MCF 10A (cell line): ENCODE data around the gene SLC6A7. TPM values are rescaled to one million over a fixed set of nuclear protein-coding genes. Genes with fewer than 3 reads are reported as not detected.

Experiments used
- BruUV-seq: library from RNA; stranded (reverse); fragments of 400-500 nt; replicated peaks from 2 replicates; lab custom pipeline; 2021; lab: Mats Ljungman, UMichigan
- CTCF ChIA-PET: fragments of 300-600 bp; sonication (Branson Sonifier 250); formaldehyde crosslinking; extraction: SDS; loops from one replicate; lab custom pipeline; 2021; ENCODE audit warnings: antibody characterized with exemption, inconsistent platforms; lab: Yijun Ruan, JAX
- POLR2A ChIA-PET: fragments of 300-600, 350-650 bp; sonication (Branson Sonifier 250); formaldehyde crosslinking; extraction: SDS; loops from one replicate; lab custom pipeline; 2020; ENCODE audit warnings: antibody characterized with exemption, inconsistent platforms; lab: Yijun Ruan, JAX
- DNase-seq: peaks from one replicate; pipeline ENCODE4 v3.0.0-alpha.2; 2018; ENCODE audit not compliant: unreplicated experiment
- H3K27ac Mint-ChIP-seq: one replicate; pipeline ENCODE4 v1.8.0; 2022; ENCODE audit warnings: mild to moderate bottlenecking, low read depth, mixed read lengths; ENCODE audit not compliant: unreplicated experiment
- H3K27me3 Mint-ChIP-seq: one replicate; pipeline ENCODE4 v1.8.0; 2022; ENCODE audit warnings: mixed read lengths; ENCODE audit not compliant: insufficient read depth, unreplicated experiment
- H3K36me3 Mint-ChIP-seq: one replicate; pipeline ENCODE4 v1.8.0; 2022; ENCODE audit warnings: mild to moderate bottlenecking, moderate library complexity, mixed read lengths; ENCODE audit not compliant: insufficient read depth, unreplicated experiment
- H3K4me1 Mint-ChIP-seq: one replicate; pipeline ENCODE4 v1.8.0; 2022; ENCODE audit warnings: mixed read lengths; ENCODE audit not compliant: insufficient read depth, unreplicated experiment
- H3K4me3 Mint-ChIP-seq: one replicate; pipeline ENCODE4 v1.8.0; 2022; ENCODE audit warnings: mild to moderate bottlenecking, moderate library complexity, mixed read lengths; ENCODE audit not compliant: unreplicated experiment
- H3K9me3 Mint-ChIP-seq: one replicate; pipeline ENCODE4 v1.8.0; 2022; ENCODE audit warnings: mixed read lengths; ENCODE audit not compliant: unreplicated experiment
- intact Hi-C: fragments of 100-400 bp; cut with micrococcal nuclease; formaldehyde crosslinking; loops from 2 replicates; pipeline ENCODE4 v1.14.1; 2022
- total RNA-seq: library from RNA; stranded (reverse); gene quantifications from 2 replicates; pipeline ENCODE4 v1.2.3, GENCODE V29; 2022
- TF ChIP-seq, protein P1 (sequence below): fragments of 200-600 bp; IDR thresholded peaks from one replicate; pipeline ENCODE4 v1.8.0; 2022; ENCODE audit warnings: antibody characterized with exemption, mild to moderate bottlenecking; ENCODE audit not compliant: unreplicated experiment

The SLC6A7 gene
- total RNA-seq, 1 experiment from 2014 or later: not detected

DNA sequence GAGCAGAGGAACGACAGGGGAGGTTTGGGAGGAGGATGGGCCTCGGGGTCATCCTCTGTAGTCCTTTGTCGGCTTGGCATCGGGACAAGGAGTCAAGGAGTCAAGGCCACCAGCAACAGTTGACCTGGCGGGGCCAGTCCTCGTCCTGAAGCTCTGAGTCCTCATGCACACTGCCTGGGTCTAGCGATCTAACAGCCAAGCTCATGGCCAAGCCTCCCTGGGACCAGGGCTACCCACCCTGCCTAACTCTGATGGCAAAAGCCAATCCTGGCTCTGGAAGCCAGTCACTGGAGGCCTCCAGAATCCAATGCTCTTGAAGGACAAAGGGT is 49.9 kb downstream of the SLC6A7 start:
- POLR2A ChIA-PET: interaction anchor here (0.9 kb wide), 1 partner anchor 38 kb away, joined by 3 read pairs; no protein-coding TSS in a partner anchor
- no peak for DNase-seq
- CTCF ChIA-PET: interaction anchor here (1.0 kb wide), 1 partner anchor 110 kb away, joined by 3 read pairs; no protein-coding TSS in a partner anchor
- no peaks in the 10 kb centered on the region for H3K9me3 Mint-ChIP-seq
- H3K4me3 Mint-ChIP-seq: no peak overlapping the region
- H3K4me1 Mint-ChIP-seq: no peaks in the 10 kb centered on the region
- TF ChIP-seq, protein P1, sequence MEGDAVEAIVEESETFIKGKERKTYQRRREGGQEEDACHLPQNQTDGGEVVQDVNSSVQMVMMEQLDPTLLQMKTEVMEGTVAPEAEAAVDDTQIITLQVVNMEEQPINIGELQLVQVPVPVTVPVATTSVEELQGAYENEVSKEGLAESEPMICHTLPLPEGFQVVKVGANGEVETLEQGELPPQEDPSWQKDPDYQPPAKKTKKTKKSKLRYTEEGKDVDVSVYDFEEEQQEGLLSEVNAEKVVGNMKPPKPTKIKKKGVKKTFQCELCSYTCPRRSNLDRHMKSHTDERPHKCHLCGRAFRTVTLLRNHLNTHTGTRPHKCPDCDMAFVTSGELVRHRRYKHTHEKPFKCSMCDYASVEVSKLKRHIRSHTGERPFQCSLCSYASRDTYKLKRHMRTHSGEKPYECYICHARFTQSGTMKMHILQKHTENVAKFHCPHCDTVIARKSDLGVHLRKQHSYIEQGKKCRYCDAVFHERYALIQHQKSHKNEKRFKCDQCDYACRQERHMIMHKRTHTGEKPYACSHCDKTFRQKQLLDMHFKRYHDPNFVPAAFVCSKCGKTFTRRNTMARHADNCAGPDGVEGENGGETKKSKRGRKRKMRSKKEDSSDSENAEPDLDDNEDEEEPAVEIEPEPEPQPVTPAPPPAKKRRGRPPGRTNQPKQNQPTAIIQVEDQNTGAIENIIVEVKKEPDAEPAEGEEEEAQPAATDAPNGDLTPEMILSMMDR: no peak
- H3K27ac Mint-ChIP-seq: no peak overlapping the region
- no peaks in the 10 kb centered on the region for H3K36me3 Mint-ChIP-seq
- intact Hi-C loops: no loop called here
- no TSS peak for BruUV-seq
- H3K27me3 Mint-ChIP-seq: no peaks in the 10 kb centered on the region

DNA sequence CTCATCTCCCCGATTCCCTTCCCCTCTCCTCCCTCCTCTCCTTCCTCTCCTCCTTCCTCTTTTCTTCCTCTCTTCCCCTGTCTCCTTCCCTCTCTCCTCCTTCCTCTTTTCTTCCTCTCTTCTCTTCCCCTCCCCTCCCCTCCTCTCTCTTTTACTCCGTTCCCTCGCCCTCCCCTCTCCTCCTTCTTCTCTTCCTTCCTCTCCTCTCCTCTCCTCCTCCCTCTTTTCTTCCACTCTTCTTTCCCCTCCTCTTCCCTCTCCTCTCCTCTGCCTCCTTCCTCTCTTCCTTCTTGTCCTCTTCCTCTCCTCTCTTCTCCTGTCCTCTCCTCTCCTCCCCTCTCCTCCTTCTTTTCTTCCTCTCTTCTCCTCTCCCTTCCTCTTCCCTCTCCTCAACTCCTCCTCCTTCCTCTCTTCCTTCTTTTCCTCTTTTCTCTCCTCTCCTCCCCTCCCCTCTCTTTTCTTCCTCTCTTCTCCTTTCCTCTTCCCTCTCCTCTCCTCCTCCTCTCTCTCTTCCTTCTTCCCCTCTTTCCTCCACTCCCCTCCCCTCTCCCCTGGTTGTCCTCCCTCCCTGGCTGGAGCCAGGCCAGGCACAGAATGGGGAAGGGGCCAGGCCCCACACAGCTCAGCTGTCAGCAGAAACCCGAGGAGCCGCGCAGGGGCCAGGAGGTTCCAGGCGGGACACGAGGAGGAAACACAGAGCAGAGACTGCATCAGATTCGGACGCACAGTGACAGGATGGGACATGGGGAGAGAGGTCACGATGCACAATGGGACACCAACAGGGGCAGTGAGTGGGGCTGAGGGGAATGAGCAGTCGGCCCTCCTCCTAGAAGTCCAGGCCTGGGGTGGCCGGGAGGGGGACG is 51.7 kb downstream of the SLC6A7 start:
- Mint-ChIP-seq H3K9me3 (no peaks in the 10 kb centered on the region), H3K36me3 (no peaks in the 10 kb centered on the region), H3K4me1 (no peaks in the 10 kb centered on the region), H3K27ac (peak overlapping the region; percentile 4), H3K27me3 (no peaks in the 10 kb centered on the region), H3K4me3 (no peak overlapping the region)
- TF ChIP-seq, protein P1: no peak
- ChIA-PET CTCF (interaction anchor here (0.7 to 0.8 kb wide), 2 partner anchors 109 to 881 kb away, joined by 3 to 5 read pairs; no protein-coding TSS in a partner anchor), POLR2A (no interaction called here)
- no peak for DNase-seq
- BruUV-seq: no TSS peak
- intact Hi-C loops: no loop called here

DNA sequence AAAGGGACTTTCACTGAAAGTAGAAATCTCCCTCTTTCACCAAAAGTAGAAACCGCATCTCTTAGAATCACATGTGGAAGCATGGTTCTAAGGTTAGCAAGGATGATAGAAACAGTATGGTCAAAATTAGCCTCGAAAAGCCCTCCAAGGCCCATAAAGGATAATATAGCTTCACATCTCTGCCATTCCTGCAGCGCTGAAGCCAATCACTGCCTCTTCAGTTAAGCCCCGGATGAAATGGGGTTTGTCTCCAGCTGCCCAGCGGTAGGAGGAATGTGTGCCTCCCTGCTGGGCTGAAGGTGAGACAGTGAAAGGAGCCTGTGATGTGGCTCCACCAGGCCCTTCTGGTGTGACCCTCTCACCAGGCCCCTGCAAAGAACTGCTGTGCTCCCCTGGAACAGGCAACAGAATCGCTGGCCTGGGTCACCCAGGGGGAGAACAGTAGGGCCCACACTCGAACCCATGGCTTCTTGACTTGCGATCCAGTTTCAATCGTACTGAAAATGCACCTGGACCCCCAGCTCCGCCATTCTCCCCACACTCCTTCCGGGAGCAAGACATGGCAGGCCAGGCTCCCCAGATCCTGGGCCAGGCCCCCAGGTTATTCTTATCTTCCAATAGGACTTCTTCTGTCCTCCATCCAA is 52.5 kb downstream of the SLC6A7 start:
- no TSS peak for BruUV-seq
- CTCF ChIA-PET: interaction anchor here (0.6 to 1.8 kb wide), 5 partner anchors 31 to 882 kb away, joined by 3 to 6 read pairs (median 5); no protein-coding TSS in a partner anchor
- TF ChIP-seq, protein P1: no peak
- H3K36me3 Mint-ChIP-seq: no peaks in the 10 kb centered on the region
- H3K4me3 Mint-ChIP-seq: no peak overlapping the region
- H3K4me1 Mint-ChIP-seq: peaks cover 6% of the 10 kb centered on the region
- POLR2A ChIA-PET: interaction anchor here (0.6 kb wide), 1 partner anchor 78 kb away, joined by 3 read pairs; no protein-coding TSS in a partner anchor
- no peak for DNase-seq
- H3K27me3 Mint-ChIP-seq: no peaks in the 10 kb centered on the region
- no peaks in the 10 kb centered on the region for H3K9me3 Mint-ChIP-seq
- intact Hi-C loops: no loop called here
- no peak overlapping the region for H3K27ac Mint-ChIP-seq

DNA sequence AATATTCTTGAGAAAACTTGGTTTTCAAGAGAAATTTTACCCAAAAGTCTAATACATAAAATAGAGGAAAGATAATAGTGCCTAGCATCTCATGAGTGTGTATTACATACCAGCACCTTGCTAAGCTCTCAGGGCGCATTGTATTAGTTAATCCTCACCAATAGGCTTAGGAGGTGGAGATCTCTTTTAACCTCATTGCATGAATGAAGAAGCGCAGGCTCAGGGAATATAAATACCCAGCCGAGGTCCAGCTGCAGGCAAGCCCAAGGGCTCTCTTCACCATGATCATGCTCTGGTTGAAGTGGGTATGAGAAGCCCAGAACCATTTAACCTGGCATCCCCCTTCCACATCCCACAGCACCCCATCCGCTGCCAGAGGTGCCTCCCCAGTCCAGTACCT is 53.7 kb downstream of the SLC6A7 start:
- Mint-ChIP-seq H3K36me3 (no peaks in the 10 kb centered on the region), H3K4me1 (peaks cover 7% of the 10 kb centered on the region), H3K27me3 (no peaks in the 10 kb centered on the region), H3K27ac (no peak overlapping the region), H3K9me3 (no peaks in the 10 kb centered on the region), H3K4me3 (no peak overlapping the region)
- DNase-seq: no peak
- ChIA-PET POLR2A (interaction anchor here (1.7 kb wide), 1 partner anchor 20 kb away, joined by 3 read pairs; no protein-coding TSS in a partner anchor), CTCF (interaction anchor here (0.6 to 1.8 kb wide), 5 partner anchors 12 to 113 kb away, joined by 3 to 6 read pairs (median 3); no protein-coding TSS in a partner anchor)
- no TSS peak for BruUV-seq
- intact Hi-C loops: no loop called here
- TF ChIP-seq, protein P1: no peak
